ENCODE results near the gene SINHCAF. TPM values are rescaled to one million over a fixed set of nuclear protein-coding genes. Genes with fewer than 3 reads are reported as not detected.

Gene SINHCAF
- total and polyA plus RNA-seq, 2 experiments from 2014 or later = 581 to 686 TPM

DNA sequence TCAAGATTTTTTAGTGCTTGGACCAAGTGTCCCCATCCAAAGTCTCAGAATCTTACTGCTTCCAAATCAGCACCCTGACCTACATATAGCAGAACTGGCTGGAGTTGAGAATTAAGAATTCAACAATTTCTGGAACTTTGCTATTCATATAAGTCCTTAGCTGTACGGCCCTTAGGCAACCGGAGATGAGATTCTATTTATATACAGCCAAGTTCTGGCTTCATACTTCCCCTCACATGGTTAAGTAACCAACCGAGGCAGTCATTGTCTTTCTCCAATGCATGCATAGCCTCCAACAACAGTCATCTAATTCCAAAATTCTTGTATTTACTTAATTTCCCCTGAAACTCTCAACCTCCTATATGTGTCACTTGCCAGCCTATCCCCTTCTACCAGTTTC is 76.6 kb downstream of the SINHCAF start (continued):
- TF ChIP-seq, protein P1, sequence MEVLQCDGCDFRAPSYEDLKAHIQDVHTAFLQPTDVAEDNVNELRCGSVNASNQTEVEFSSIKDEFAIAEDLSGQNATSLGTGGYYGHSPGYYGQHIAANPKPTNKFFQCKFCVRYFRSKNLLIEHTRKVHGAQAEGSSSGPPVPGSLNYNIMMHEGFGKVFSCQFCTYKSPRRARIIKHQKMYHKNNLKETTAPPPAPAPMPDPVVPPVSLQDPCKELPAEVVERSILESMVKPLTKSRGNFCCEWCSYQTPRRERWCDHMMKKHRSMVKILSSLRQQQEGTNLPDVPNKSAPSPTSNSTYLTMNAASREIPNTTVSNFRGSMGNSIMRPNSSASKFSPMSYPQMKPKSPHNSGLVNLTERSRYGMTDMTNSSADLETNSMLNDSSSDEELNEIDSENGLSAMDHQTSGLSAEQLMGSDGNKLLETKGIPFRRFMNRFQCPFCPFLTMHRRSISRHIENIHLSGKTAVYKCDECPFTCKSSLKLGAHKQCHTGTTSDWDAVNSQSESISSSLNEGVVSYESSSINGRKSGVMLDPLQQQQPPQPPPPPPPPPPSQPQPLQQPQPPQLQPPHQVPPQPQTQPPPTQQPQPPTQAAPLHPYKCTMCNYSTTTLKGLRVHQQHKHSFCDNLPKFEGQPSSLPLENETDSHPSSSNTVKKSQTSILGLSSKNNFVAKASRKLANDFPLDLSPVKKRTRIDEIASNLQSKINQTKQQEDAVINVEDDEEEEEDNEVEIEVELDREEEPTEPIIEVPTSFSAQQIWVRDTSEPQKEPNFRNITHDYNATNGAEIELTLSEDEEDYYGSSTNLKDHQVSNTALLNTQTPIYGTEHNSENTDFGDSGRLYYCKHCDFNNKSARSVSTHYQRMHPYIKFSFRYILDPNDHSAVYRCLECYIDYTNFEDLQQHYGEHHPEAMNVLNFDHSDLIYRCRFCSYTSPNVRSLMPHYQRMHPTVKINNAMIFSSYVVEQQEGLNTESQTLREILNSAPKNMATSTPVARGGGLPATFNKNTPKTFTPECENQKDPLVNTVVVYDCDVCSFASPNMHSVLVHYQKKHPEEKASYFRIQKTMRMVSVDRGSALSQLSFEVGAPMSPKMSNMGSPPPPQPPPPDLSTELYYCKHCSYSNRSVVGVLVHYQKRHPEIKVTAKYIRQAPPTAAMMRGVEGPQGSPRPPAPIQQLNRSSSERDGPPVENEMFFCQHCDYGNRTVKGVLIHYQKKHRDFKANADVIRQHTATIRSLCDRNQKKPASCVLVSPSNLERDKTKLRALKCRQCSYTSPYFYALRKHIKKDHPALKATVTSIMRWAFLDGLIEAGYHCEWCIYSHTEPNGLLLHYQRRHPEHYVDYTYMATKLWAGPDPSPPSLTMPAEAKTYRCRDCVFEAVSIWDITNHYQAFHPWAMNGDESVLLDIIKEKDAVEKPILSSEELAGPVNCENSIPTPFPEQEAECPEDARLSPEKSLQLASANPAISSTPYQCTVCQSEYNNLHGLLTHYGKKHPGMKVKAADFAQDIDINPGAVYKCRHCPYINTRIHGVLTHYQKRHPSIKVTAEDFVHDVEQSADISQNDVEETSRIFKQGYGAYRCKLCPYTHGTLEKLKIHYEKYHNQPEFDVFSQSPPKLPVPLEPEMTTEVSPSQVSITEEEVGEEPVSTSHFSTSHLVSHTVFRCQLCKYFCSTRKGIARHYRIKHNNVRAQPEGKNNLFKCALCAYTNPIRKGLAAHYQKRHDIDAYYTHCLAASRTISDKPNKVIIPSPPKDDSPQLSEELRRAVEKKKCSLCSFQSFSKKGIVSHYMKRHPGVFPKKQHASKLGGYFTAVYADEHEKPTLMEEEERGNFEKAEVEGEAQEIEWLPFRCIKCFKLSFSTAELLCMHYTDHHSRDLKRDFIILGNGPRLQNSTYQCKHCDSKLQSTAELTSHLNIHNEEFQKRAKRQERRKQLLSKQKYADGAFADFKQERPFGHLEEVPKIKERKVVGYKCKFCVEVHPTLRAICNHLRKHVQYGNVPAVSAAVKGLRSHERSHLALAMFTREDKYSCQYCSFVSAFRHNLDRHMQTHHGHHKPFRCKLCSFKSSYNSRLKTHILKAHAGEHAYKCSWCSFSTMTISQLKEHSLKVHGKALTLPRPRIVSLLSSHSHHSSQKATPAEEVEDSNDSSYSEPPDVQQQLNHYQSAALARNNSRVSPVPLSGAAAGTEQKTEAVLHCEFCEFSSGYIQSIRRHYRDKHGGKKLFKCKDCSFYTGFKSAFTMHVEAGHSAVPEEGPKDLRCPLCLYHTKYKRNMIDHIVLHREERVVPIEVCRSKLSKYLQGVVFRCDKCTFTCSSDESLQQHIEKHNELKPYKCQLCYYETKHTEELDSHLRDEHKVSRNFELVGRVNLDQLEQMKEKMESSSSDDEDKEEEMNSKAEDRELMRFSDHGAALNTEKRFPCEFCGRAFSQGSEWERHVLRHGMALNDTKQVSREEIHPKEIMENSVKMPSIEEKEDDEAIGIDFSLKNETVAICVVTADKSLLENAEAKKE (CRISPR knock-in tag; IDR thresholded peaks at IDR 0.05) = no peak
- no peak for TF ChIP-seq NANOG (IDR thresholded peaks at IDR 0.05; ENCODE audit: borderline replicate concordance)
- TF ChIP-seq ZNF114 (CRISPR knock-in tag; IDR thresholded peaks at IDR 0.05) = no peak
- TF ChIP-seq STAT1 (IDR thresholded peaks at IDR 0.05; ENCODE audit: unreplicated experiment) = no peak

DNA sequence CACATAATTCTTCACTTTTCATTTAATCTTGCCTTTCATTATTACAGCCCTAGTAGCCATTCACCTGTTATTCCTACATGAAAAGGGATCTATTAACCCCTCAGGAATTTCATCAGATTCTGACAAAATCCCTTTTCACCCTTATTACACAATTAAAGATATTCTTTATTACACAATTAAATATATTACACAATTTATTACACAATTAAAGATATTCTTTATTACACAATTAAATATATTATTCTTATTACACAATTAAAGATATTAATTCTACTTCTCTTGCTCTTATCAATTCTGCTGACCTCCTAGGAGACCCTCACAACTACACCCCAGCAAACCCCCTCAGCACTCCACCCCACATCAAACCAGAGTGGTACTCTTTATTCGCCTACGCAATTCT is 77.1 kb downstream of the SINHCAF start:
- Mint-ChIP-seq H3K4me1 (peaks cover 6% of the 10 kb centered on the region), H3K4me3 (no peak overlapping the region), H3K9me3 (peaks cover 2% of the 10 kb centered on the region; the same call in 1 of the 3 replicates), H3K27me3 (ENCODE audit: insufficient read depth, low read depth, poor library complexity) (peaks cover 8% of the 10 kb centered on the region), H3K36me3 (ENCODE audit: low read depth) (no peaks in the 10 kb centered on the region), H3K27ac (no peak overlapping the region)
- Histone ChIP-seq H3K79me2 (replicated peaks; ENCODE audit: insufficient read depth) (no peaks in the 10 kb centered on the region), H3K4me1 (ENCODE audit: insufficient read depth) (no peaks in the 10 kb centered on the region), H3K27ac (ENCODE audit: low read depth) (no peak overlapping the region), H3K4me3 (no peak overlapping the region), H3K36me3 (ENCODE audit: insufficient read depth) (no peaks in the 10 kb centered on the region), H3K4me2 (no peak overlapping the region), H4K20me1 (replicated peaks; ENCODE audit: insufficient read depth) (no peaks in the 10 kb centered on the region), H3K27me3 (ENCODE audit: insufficient read depth) (no peaks in the 10 kb centered on the region), H2AFZ (no peak overlapping the region), H3F3A (replicated peaks; ENCODE audit: low read depth) (no peaks in the 10 kb centered on the region; the same call in 1 of the 2 replicates), H3K9me2 (ENCODE audit: insufficient read depth) (no peaks in the 10 kb centered on the region)
- ATAC-seq = no peak
- DNase-seq (ENCODE audit: low spot score) = no peak
- TF ChIP-seq, protein P2, sequence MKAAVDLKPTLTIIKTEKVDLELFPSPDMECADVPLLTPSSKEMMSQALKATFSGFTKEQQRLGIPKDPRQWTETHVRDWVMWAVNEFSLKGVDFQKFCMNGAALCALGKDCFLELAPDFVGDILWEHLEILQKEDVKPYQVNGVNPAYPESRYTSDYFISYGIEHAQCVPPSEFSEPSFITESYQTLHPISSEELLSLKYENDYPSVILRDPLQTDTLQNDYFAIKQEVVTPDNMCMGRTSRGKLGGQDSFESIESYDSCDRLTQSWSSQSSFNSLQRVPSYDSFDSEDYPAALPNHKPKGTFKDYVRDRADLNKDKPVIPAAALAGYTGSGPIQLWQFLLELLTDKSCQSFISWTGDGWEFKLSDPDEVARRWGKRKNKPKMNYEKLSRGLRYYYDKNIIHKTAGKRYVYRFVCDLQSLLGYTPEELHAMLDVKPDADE (IDR thresholded peaks at IDR 0.05) = no peak
- no peak for TF ChIP-seq EZH2 (IDR thresholded peaks at IDR 0.05; ENCODE audit: low read depth, unreplicated experiment)
- TF ChIP-seq, protein P3, sequence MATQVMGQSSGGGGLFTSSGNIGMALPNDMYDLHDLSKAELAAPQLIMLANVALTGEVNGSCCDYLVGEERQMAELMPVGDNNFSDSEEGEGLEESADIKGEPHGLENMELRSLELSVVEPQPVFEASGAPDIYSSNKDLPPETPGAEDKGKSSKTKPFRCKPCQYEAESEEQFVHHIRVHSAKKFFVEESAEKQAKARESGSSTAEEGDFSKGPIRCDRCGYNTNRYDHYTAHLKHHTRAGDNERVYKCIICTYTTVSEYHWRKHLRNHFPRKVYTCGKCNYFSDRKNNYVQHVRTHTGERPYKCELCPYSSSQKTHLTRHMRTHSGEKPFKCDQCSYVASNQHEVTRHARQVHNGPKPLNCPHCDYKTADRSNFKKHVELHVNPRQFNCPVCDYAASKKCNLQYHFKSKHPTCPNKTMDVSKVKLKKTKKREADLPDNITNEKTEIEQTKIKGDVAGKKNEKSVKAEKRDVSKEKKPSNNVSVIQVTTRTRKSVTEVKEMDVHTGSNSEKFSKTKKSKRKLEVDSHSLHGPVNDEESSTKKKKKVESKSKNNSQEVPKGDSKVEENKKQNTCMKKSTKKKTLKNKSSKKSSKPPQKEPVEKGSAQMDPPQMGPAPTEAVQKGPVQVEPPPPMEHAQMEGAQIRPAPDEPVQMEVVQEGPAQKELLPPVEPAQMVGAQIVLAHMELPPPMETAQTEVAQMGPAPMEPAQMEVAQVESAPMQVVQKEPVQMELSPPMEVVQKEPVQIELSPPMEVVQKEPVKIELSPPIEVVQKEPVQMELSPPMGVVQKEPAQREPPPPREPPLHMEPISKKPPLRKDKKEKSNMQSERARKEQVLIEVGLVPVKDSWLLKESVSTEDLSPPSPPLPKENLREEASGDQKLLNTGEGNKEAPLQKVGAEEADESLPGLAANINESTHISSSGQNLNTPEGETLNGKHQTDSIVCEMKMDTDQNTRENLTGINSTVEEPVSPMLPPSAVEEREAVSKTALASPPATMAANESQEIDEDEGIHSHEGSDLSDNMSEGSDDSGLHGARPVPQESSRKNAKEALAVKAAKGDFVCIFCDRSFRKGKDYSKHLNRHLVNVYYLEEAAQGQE (IDR thresholded peaks at IDR 0.05; ENCODE audit: unreplicated experiment) = no peak
- TF ChIP-seq, protein P4, sequence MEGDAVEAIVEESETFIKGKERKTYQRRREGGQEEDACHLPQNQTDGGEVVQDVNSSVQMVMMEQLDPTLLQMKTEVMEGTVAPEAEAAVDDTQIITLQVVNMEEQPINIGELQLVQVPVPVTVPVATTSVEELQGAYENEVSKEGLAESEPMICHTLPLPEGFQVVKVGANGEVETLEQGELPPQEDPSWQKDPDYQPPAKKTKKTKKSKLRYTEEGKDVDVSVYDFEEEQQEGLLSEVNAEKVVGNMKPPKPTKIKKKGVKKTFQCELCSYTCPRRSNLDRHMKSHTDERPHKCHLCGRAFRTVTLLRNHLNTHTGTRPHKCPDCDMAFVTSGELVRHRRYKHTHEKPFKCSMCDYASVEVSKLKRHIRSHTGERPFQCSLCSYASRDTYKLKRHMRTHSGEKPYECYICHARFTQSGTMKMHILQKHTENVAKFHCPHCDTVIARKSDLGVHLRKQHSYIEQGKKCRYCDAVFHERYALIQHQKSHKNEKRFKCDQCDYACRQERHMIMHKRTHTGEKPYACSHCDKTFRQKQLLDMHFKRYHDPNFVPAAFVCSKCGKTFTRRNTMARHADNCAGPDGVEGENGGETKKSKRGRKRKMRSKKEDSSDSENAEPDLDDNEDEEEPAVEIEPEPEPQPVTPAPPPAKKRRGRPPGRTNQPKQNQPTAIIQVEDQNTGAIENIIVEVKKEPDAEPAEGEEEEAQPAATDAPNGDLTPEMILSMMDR (conservative IDR thresholded peaks at IDR 0.05; ENCODE audit: low read depth in 2 of 2) = no peak
- no peak for TF ChIP-seq NANOG (IDR thresholded peaks at IDR 0.05; ENCODE audit: borderline replicate concordance)
- no peak for TF ChIP-seq EZH2phosphoT487 (IDR thresholded peaks at IDR 0.05; ENCODE audit: unreplicated experiment)
